Hindlimb muscle (tissue), 1 donor: Measurements from ENCODE around the gene DUSP3. TPM values are rescaled to one million over a fixed set of nuclear protein-coding genes. Genes with fewer than 3 reads are reported as not detected.
A peak's percentile ranks its signal among the peaks of the same experiment; 100 is the strongest.

Experiments
- DNase-seq: peaks from one replicate; pipeline ENCODE4 v3.0.0-alpha.2; 2013
- polyA plus RNA-seq: library from polyadenylated mRNA; unstranded; fragments of 120-200 nt; gene quantifications from one replicate; pipeline ENCODE4 v1.2.1, GENCODE V29; 2013; ENCODE audit not compliant: insufficient read length

Gene DUSP3
- polyA plus RNA-seq, 1 donor: 81.0 TPM

DNA sequence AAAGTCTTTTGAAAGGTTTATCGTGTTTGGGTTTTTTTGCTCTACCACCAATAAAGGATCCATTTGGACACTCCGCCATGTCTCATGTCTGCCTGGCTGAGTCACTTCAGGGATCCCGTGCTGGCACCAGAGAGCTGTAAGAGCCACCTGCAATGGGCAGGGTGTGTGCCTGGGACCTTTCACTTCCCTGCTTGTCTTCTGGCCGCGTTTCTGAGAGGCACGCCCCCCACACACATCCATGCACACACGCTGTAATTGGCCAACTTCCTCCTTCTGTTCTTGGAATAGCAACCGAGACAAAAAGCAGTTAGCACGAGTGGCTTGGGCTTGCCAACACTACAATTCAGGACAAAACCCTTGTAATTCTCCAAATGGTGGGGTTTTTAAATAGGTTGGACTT lies 10.4 kb downstream of the DUSP3 start:
- peak; percentile 40 for DNase-seq

DNA sequence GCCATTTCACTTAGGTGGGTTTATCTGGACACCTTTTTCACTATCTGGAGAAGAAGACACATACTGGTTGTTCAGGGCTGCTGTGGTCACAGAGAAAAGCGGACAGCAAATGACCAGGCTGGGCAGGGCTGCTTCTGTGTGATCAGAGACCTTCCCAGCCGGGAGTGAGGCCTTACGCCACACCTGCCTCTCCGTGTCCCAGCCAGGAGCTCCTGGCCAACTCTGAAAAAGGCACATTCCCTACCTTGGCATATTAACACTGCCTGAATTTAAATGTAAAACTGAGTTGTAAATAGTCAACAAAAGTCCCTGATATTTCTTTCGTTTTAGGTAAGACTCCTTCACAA lies 11.1 kb downstream of the DUSP3 start:
- no peak for DNase-seq

DNA sequence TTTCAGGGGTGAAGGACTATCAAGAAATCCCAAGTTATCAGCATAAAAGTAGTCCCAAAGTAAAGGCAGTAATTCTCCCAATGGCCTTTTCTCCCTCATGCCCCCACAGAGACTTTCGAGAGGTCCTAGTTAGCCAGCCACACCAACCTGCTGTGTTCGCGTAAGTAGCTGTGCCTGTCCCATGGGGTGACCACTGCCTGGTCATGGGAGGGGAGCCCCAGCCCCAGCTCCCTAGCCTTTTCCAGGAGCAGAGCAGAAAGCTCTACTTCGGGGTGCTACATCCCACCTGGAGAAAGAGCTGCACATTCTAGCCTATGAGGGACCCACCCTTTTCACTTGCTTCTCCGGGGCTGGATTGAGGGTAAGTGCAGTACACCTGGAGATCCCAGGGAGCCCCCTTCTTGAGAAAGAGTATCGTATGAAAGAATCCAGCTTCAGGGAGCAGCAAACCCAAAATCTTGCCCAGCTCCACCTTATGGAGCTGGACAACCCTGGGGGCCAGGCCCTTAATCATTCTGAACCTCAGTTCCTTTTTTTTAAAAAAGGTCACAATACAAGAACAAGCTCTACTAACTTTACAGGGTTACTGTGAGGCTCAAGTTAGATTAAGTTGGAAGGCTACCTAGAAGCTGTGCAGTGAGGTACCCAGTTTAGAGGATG lies 11.6 kb downstream of the DUSP3 start:
- no peak for DNase-seq

DNA sequence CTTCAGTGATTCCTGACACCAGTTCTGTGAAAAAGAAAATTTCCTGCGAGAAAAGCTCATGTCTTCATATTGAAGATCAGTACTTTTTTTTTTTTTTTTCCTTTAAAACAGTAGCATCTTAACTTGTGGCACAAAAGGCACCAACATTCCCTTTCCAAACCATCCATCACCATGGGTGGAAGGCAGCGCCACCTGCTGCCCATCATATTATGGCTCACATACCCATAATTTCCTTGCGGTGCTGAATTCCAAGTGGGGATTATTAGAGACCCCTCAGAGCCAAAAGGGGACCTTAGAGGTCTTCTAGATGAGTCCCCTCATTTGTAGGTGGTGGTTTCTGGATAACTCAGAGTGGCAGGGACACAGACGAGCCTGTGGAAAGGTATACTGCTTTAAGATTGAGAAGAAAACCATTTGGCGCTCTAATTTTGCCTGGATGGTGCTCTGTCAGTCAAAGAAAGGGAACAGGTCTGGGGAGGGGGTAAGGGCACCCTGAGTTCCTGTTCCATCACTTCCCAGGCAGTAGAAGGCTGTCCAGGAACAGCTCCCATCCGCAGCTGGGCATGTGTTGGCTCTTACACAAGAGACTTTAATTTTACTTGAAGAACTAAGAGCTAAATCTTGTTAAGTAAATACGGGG lies 12.2 kb downstream of the DUSP3 start:
- peak; percentile 26 for DNase-seq

DNA sequence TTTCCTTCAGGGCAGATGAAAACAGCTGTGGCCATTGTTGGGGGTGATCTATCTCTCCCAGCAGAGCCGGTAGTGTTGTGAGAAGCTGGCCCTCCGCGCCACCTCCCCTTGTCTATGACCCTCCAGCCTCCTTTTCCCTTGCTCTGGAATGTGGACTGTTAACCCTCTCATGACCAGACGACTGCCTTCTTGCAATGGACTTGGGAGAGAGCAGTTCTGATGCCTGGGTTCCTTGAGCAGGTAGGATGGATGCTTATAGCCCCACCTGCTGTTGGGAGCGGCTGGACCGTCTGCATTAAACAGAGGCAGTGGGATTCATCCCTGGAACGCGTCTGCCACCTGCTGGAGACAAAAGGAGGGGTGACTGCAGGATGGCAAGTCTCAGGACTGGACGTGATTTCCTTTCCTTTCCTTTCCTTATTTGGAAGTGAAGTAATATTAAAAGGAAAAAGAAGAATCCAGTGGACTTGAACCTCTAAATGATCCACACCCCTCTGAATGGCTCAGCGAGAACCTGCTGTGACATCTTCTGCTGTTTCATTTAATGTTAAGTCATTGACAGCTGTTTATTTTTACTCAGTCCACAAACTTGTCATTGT lies 18.4 kb downstream of the DUSP3 start:
- peak; percentile 87 for DNase-seq

DNA sequence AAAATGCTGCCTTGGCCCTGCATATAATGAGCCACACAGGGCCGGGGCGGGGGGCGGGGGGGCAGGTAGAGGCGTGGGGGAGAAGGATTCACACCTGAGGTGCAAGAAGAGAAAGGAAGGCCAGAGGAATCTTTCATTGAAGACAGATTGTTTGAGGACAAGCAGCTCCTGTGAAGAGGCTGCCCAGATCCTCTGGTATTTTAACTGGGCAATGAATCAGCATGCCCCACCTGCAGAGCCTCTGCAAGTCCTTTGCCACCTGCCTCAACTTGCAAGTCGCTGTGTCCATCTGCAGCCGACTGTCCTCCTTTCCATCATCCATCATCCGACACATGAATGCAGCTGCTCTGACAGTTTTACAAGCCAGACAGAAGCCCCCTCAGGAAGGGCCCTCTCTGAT lies 18.9 kb downstream of the DUSP3 start:
- DNase-seq: no peak

DNA sequence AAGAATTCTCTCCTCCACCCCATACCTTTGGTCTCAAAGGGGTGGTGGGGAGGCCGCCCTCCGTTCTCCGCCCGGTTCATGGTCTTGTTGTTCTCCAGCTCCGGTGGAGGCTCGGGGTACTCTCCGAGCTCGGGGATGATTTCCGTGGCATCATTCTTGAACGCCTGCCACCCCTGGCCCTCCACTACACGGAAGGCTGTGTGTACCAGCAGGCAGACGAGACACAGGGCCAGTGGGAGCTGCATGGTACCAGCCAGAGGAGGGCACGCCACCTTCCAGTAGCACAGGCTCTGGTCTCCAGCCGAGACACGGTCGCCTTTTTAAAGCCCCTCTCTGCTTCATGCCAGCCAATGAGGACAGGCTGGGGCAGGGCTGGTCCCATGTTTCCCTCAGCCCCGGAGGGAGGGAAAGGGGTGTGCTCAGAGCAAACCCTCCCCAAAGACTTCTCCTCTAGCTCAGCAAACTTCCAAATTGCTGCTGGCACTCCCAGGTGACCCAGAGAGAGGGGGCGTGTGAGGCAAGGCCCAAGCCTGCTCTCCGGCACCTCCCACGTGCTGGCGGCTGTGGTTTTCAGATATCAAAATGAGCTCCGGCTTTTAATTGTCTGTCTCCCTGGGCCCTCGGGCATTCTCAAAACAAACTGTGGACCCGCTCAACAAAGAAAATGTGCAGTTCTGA lies 20.1 kb downstream of the DUSP3 start, which contains the start of gene SOST:
Gene SOST (minus strand): TSS at position 295 of the 678 bp plus-strand sequence. CDS start 50 bp downstream, at position 245.
- no peak for DNase-seq

DNA sequence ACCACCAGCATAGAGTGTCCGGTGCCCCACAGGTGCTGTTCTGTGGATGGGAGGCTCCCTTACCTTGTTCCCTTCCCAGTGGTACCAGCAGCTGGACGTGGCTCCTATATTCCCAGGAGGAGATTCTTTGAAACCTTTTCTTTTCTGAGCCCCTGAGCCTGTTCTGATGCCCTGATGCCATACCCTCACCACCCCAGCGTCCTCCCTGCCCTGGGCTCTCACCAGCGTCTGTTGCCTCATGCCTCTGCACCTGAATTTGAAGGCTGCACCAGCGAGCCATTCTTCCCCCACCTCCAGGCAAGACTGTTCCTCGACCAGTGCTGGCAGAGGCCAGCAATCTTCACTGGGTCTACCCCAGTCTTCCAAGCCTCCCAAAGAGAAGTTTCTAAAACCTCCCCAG lies 20.7 kb downstream of the DUSP3 start:
- no peak for DNase-seq

DNA sequence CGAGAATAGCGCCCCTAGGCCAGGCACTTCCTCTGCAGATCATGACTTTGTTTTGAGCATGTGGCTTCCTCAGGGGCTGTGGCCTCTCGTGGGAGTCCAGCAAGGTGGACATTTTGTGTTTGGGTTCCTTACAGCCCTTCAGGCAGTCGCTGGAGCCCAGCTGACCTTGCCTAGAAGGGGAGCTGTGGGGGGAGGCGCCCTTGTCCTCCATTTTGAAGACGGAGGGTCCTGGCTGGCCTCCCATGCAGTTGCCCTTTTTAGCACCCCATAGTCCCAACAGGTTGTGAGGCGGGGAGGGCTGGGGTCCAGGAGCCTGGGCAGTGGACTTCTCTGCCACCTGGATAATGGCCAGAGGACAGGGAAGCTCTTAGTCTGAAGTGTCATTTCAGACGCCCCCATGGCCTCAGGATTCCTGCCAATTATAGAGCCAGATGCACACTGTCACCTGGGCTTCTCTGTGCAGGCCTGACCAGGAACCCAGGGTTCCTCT lies 21.6 kb downstream of the DUSP3 start:
- DNase-seq: no peak

DNA sequence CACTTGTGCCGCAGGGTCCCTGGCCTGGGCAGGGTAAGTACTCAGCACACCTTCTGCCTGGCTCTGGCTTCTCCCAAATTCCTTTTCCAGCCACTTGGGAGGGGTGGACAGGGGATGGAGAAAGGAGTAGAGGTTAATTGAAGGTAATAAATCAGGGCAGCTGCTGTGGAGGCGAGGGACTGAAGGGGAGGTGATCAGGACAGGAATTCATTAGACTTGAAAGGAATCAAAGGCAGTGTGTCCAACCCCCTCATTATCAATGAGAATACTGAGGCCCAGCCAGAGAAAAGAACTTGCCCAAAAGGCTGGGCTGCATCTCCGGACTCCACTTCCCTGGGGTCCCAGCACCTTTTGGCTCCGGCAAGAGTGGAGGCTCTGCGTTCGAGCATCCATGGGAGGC lies 22.6 kb downstream of the DUSP3 start:
- DNase-seq: no peak

DNA sequence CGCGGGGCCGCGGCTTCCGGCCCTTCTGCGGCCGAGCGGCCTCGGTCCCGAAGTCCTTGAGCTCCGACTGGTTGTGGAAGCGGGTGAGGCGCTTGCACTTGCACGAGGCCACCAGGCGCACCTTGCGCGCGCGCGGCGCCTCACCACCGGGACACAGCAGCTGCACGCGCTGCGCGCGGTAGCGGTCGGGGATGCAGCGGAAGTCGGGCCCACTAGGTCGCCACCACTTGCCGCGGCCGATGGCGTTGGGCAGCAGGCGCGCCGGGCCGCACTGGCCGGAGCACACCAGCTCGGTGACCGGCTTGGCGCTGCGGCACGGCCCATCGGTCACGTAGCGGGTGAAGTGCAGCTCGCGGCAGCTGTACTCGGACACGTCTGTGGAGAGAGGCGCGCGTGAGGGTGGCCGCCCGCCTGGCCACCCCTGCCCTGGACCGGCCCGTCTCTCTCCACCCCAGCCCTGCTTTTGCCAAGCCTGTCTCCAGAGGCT lies 23.3 kb downstream of the DUSP3 start:
- peak; percentile 29 for DNase-seq

DNA sequence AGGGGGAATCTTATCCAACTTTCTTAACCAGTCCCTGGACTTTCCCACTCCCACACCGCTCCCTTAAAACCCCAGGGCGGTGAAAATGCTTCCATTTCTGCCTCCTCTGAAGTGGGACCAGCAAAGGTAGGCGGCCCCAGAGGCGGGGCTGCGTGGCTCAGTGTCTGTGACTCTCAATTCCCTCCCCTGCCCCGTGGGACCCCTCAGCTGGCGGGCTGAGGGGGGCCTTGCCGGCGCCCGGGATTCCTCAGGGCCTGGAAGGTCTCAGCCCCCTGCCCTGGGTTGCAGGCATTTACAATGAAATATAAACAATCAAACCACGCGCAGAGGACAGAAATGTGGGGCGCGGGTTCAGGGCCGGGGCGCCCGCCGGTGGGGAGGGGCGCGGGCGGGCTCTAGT lies 23.8 kb downstream of the DUSP3 start:
- DNase-seq: no peak

DNA sequence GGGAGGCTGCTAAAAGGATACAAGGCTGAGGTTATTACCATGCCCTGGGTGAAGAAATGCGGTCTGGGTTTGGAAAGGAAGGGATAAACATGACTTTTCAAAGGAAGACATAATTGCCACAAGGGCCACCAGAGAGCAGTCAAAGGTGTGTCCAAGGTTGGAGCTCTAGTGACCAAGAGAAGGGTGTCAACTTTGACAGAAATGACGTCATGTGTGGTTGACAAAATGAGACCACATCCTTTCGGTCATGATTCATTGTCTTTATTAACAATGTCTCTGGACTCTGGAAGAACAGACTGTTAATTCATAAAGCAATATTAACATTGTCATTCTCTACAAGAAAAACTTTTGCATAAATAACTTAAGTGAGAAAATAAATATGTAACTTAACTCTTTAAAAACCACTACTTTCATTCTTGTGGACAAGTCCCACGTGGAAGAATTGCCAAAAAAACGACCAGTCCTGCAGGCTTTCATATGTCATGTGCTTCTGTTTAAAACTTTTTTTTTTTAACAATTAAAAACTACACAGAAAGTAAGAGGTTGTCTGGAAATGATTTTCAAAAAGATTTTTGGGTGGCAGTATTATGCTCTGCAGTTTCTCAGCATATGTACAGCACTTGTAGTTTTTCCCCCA lies 25.2 kb downstream of the DUSP3 start:
- no peak for DNase-seq

DNA sequence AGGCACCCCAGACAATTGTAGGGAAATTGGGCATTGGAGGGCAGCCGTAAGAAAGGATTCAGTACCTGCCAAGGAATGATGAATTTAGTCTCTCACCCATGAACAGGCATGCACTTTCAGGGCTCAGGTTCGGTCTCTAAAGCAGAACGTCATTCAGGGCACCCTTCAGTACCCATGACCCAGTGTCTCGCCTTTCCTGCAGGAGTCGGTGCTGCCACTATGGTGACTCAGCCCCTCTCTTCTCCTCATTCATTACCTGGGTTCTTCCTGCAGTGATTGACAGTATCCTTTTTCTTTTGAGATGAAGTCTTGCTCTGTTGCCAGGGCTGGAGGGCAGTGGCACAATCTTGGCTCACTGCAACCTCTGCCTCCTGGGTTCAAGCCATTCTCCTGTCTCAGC lies 28.6 kb downstream of the DUSP3 start:
- no peak for DNase-seq

DNA sequence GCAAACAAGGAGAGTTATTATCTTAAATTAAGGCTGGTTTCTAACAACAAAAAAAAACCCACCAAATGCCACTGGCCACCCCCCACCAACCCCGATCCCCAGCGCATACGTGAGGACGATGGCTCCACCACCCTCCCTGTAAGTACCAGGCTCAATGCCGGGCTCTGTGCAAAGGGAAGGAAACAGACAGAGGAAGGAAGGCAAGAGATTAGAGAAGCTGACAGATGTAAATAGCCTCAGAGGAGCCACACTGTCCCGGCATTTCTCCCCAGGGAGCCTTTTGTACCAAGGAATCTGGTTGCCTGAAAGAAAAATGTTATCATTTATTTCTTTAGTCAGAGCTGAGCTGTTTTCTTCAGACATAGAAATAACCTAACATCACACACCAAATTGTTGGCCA lies 33.2 kb downstream of the DUSP3 start:
- DNase-seq: no peak

DNA sequence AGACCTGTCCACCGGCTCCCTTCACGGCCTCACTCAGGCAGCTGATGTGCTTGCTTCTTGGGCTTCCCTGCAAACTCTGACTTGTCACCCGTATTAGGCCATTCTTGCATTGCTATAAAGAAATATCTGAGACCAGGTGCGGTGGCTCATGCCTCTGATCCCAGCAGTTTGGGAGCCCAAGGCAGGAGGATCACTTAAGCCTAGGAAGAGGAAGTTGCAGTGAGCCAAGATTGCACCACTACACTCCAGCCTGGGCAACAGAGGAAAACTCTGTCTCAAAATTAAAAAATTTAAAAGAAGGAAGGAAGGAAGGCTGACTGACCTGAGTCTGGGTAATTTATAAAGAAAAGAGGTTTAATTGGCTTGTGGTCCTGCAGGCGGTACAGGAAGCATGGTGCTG lies 37.1 kb downstream of the DUSP3 start:
- no peak for DNase-seq

DNA sequence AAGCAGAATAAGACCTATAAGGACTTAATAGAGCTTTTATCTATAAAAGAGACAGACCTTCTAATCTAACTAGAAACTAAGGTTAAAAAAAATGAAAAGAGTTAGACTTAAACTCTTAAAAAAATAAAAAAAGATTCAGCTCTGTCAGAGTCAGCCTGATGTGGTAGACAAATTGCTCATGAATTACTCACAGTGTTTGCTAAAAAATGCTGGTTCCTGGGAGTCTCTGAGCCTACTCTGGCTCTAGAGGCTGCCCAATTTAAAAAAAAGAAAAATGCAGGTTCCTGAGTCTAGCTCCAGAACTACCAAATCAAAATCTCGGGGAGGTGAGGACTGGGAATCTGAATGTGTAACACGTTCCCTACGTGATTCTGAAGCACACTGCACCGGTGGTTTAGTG lies 38.2 kb downstream of the DUSP3 start:
- DNase-seq: no peak

DNA sequence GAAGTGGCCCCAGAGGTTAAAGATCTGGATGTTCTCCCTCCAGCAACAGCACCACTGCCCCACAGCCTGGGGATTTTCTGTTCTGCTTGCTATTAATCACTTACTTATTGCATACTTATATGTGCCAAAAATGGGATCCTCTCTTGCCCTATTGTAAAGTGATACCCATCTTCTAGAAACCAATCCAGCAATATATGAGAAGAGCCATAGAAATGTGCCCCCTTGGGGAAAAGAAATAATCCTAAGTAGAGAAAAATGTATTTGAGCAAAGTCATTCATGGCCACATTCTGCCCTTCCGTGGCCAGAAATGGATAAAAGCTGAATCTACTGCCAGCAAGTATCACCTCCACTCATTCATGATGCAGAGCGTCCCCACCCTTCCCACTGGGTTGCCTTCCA lies 41.1 kb downstream of the DUSP3 start:
- no peak for DNase-seq

DNA sequence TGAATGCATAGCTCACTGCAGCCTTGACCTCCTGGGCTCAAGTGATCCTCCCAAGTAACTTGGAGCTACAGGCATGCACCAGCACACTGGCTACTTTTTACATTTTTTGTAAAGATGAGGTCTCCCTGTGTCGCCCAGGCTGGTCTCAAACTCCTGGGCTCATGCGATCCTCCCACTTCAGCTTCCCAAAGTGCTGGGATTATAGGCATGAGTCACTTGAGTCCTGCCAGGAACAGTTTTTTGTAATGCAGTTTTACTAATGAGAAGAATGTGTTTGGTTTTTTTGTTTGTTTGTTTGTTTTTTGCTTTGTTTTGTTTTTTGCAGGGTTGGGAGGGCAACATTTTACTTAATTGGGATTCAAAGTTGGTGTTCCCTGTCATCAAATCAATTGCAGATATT lies 42.4 kb downstream of the DUSP3 start:
- no peak for DNase-seq

DNA sequence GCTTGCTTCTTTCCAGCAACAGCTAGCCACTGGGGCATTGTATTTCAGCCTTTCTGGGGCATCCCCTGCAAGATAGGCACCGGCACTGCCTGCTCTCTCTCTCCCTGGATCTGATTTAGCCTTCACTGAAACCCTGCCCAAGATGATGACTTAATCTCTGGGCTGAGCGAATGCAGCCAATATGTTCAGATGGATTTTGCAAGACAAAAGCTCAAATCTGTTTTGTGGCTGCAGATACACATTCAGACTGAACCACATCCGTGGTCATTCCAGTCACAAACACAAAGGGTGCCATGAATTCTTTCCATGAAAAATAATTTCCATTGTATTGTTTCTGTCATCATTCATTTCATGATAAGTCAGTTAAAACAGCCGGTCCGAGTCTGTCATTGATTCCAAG lies 44.4 kb downstream of the DUSP3 start:
- DNase-seq: peak; percentile 19

DNA sequence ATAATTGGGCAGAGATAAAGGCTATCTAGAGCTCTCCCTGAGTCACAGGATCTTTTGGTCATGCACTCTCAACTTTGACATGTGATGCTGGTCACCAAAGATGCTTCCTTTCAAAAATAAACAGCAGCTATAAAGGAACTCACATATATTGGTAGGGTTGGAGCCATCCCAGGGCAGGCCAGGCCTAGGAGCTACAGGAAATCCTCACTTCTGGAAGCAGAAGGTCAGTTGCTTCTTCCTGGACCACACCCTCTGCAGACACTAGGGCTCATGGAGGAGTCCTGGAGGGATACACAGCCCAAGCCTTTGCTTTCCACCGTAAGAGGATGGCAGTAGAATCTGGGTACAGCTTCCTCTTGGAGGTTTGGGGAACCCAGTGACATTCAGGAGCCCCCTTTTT lies 44.8 kb downstream of the DUSP3 start:
- no peak for DNase-seq

DNA sequence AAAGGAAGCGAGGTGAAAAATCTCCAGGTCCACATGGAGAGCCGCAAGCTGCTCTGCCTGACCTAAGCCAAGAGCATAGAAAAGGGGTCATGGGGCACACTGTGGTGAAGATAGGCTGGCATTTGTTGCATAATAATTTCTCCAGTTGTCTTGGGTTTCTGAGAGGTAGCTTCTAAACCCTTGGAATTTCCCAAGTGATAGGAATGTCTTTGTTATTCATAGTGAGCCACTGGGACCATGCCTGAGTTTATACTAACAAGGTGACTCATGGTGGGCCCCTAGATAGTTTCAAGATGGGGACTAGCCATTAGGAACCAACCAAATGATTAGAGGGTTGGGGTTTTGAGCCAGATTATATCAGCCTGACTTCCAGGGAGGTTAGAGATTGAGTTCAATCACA lies 45.8 kb downstream of the DUSP3 start:
- no peak for DNase-seq

DNA sequence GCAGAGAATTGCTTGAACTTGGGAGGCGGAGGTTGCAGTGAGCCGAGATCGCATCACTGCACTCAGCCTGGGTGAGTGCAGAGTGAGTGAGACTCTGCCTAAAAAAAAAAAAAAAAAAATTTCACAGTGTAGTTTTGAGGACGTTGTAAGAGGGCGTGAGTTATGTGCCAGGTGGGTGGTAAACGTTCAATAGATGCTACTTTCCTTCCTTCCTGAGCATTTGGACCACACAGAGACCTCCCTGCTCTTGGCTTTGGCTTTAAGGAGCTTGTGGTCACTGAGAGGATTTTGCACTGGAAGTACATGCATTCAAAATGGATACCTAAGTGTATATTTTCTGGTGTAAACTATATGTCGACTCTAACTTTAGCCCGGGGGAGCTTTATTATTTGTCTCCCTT lies 50.7 kb downstream of the DUSP3 start:
- no peak for DNase-seq
